Mesendoderm (in vitro differentiated cells): ENCODE measurements around the gene NMT1.
"Not testable (repeated sequence)": the region's sequence is repeated elsewhere in the genome, so short reads cannot be mapped to it uniquely, and the experiment has no call there.

ENCODE experiments used
- DNase-seq: peaks from one replicate; pipeline ENCODE4 v3.0.0; 2013
- H2AK5ac ChIP-seq: 2 replicates; pipeline ENCODE4 v1.6.1; 2013; ENCODE audit warnings: low read length, inconsistent platforms
- H2BK120ac ChIP-seq: 2 replicates; pipeline ENCODE4 v1.6.1; 2013; ENCODE audit warnings: low read depth, mild to moderate bottlenecking, low read length, moderate library complexity, mixed read lengths
- H2BK15ac ChIP-seq: replicated peaks from 2 replicates; pipeline ENCODE4 v1.6.1; 2013; ENCODE audit warnings: low read depth, mild to moderate bottlenecking, moderate library complexity
- H2BK5ac ChIP-seq: 2 replicates; pipeline ENCODE4 v1.6.1; 2013; ENCODE audit warnings: low read length, inconsistent platforms
- H3K18ac ChIP-seq: 2 replicates; pipeline ENCODE4 v1.6.1; 2013; ENCODE audit warnings: mild to moderate bottlenecking, low read length, mixed read lengths
- H3K23ac ChIP-seq: one replicate; pipeline ENCODE4 v1.6.1; 2013; ENCODE audit warnings: low read length
- H3K27ac ChIP-seq: 2 replicates; pipeline ENCODE4 v1.5.1; 2013; ENCODE audit warnings: low read depth, mild to moderate bottlenecking, inconsistent platforms, low read length, moderate library complexity
- H3K27me3 ChIP-seq: 2 replicates; pipeline ENCODE4 v1.6.1; 2013; ENCODE audit warnings: low read length, control low read depth, mild to moderate bottlenecking, inconsistent platforms; ENCODE audit not compliant: insufficient read depth, poor library complexity
- H3K36me3 ChIP-seq: 2 replicates; pipeline ENCODE4 v1.6.1; 2013; ENCODE audit warnings: low read length, inconsistent platforms; ENCODE audit not compliant: control insufficient read depth, insufficient read depth
- H3K4ac ChIP-seq: one replicate; pipeline ENCODE4 v1.6.1; 2013; ENCODE audit warnings: low read depth, mild to moderate bottlenecking, low read length, moderate library complexity
- H3K4me1 ChIP-seq: 2 replicates; pipeline ENCODE4 v1.6.1; 2013; ENCODE audit warnings: low read depth, low read length, inconsistent platforms; ENCODE audit not compliant: control insufficient read depth
- H3K4me2 ChIP-seq: 2 replicates; pipeline ENCODE4 v1.6.1; 2013; ENCODE audit warnings: low read length
- H3K4me3 ChIP-seq: 2 replicates; pipeline ENCODE4 v1.5.1; 2013; ENCODE audit warnings: mild to moderate bottlenecking, low read length
- H3K56ac ChIP-seq: one replicate; pipeline ENCODE4 v1.6.1; 2013; ENCODE audit warnings: low read length
- H3K79me1 ChIP-seq: 2 replicates; pipeline ENCODE4 v1.6.1; 2013; ENCODE audit warnings: low read length, inconsistent platforms
- H3K79me2 ChIP-seq: 2 replicates; pipeline ENCODE4 v1.6.1; 2013; ENCODE audit warnings: mild to moderate bottlenecking, low read length; ENCODE audit not compliant: control insufficient read depth, insufficient read depth
- H3K9ac ChIP-seq: 2 replicates; pipeline ENCODE4 v1.6.1; 2013; ENCODE audit warnings: low read length, inconsistent platforms
- H4K5ac ChIP-seq: one replicate; pipeline ENCODE4 v1.6.1; 2013; ENCODE audit warnings: low read length
- H4K8ac ChIP-seq: one replicate; pipeline ENCODE4 v1.6.1; 2013; ENCODE audit warnings: low read depth, mild to moderate bottlenecking, control low read depth, low read length, moderate library complexity
- WGBS: extraction: QIAGEN DNeasy Blood & Tissue Kit; methylation state at CpG from one replicate; pipeline ENCODE4 v1.1.7; 2013; ENCODE audit warnings: low lambda C conversion rate, missing lambda C conversion rate; ENCODE audit not compliant: insufficient coverage; ENCODE audit errors: extremely low coverage; 5-methylcytosine and 5-hydroxymethylcytosine counted together

NMT1 gene

GRCh38 chr17:45051060-45051719 is 9.9 kb upstream of the NMT1 start, which contains the start of gene DCAKD:
TSS of gene DCAKD (minus strand) at chr17:45051632. CDS start at chr17:45034885, 16,747 bp downstream.
- H3K79me1 ChIP-seq, result peaks cover 9% of the 10 kb centered on the region
- peak within 1 kb of the TSS; percentile 89 for H2BK15ac ChIP-seq
- H3K23ac ChIP-seq, result peak within 1 kb of the TSS; percentile 66
- H3K27me3 ChIP-seq, result no peaks in the 10 kb centered on the region
- H3K4me3 ChIP-seq, result peak within 1 kb of the TSS; percentile 63
- no peak within 1 kb of the TSS for H2BK120ac ChIP-seq
- H3K27ac ChIP-seq, result peak within 1 kb of the TSS; percentile 82
- peak within 1 kb of the TSS; percentile 90 for H3K4me2 ChIP-seq
- peak within 1 kb of the TSS; percentile 59 for H4K8ac ChIP-seq
- H3K36me3 ChIP-seq, result peaks cover 1% of the 10 kb centered on the region
- no CpG with 5 or more reads among the region's 56 CpGs for WGBS
- DNase-seq, result peak; percentile 99
- peak within 1 kb of the TSS; percentile 98 for H3K18ac ChIP-seq
- peak within 1 kb of the TSS; percentile 82 for H2AK5ac ChIP-seq
- no peaks in the 10 kb centered on the region for H3K4me1 ChIP-seq
- peak within 1 kb of the TSS; percentile 94 for H3K56ac ChIP-seq
- H3K4ac ChIP-seq, result peak within 1 kb of the TSS; percentile 73
- peak within 1 kb of the TSS; percentile 31 for H2BK5ac ChIP-seq
- H3K79me2 ChIP-seq, result peaks cover 11% of the 10 kb centered on the region
- H4K5ac ChIP-seq, result peak within 1 kb of the TSS; percentile 52
- H3K9ac ChIP-seq, result peak within 1 kb of the TSS; percentile 89

GRCh38 chr17:45051720-45052051 is 9.4 kb upstream of the NMT1 start:
- DNase-seq, H3K36me3 ChIP-seq, H3K4me1 ChIP-seq, H3K4ac ChIP-seq, H3K79me1 ChIP-seq, H2AK5ac ChIP-seq, H3K23ac ChIP-seq, H3K4me3 ChIP-seq, H2BK15ac ChIP-seq, H4K5ac ChIP-seq, H3K27me3 ChIP-seq, H3K4me2 ChIP-seq, H3K18ac ChIP-seq, H4K8ac ChIP-seq, H3K56ac ChIP-seq, H2BK120ac ChIP-seq, H3K9ac ChIP-seq, H3K27ac ChIP-seq, H2BK5ac ChIP-seq: not testable (repeated sequence)
- WGBS, result no CpG with 5 or more reads among the region's 54 CpGs
- peaks cover 11% of the 10 kb centered on the region for H3K79me2 ChIP-seq

- H3K79me1 ChIP-seq, result peaks cover 7% of the 10 kb centered on the region
- H3K56ac ChIP-seq, result peak overlapping the region; percentile 94
- no peaks in the 10 kb centered on the region for H3K4me1 ChIP-seq
- H3K9ac ChIP-seq, result peak overlapping the region; percentile 89
- no CpG with 5 or more reads among the region's 36 CpGs for WGBS
- peaks cover 1% of the 10 kb centered on the region for H3K36me3 ChIP-seq
- H3K4me3 ChIP-seq, result peak overlapping the region; percentile 63
- H2BK15ac ChIP-seq, result peak overlapping the region; percentile 89
- DNase-seq, result peak; percentile 49
- H3K4ac ChIP-seq, result no peak overlapping the region
- H3K18ac ChIP-seq, result peak overlapping the region; percentile 98
- H4K8ac ChIP-seq, result peak overlapping the region; percentile 59
- peak overlapping the region; percentile 52 for H4K5ac ChIP-seq
- H3K79me2 ChIP-seq, result peaks cover 11% of the 10 kb centered on the region
- H2BK120ac ChIP-seq, result no peak overlapping the region
- H2AK5ac ChIP-seq, result no peak overlapping the region
- H3K27ac ChIP-seq, result peak overlapping the region; percentile 70
- no peak overlapping the region for H2BK5ac ChIP-seq
- no peaks in the 10 kb centered on the region for H3K27me3 ChIP-seq
- no peak overlapping the region for H3K23ac ChIP-seq
- peak overlapping the region; percentile 90 for H3K4me2 ChIP-seq
Observed at GRCh38 chr17:45052052-45052772, 8.9 kb upstream of the NMT1 start.

GRCh38 chr17:45060382-45060796 is 728 bp upstream of the NMT1 start:
- H3K18ac ChIP-seq, result peak overlapping the region; percentile 47
- H3K27ac ChIP-seq, result peak overlapping the region; percentile 63
- H3K4me1 ChIP-seq, result no peaks in the 10 kb centered on the region
- H3K56ac ChIP-seq, result peak overlapping the region; percentile 96
- no CpG with 5 or more reads among the region's 15 CpGs for WGBS
- H4K8ac ChIP-seq, result no peak overlapping the region
- no peak overlapping the region for H2AK5ac ChIP-seq
- DNase-seq, result no peak
- H3K23ac ChIP-seq, result peak overlapping the region; percentile 29
- H3K4me2 ChIP-seq, result peak overlapping the region; percentile 82
- H2BK15ac ChIP-seq, result no peak overlapping the region
- no peak overlapping the region for H2BK5ac ChIP-seq
- no peaks in the 10 kb centered on the region for H3K36me3 ChIP-seq
- peaks cover 6% of the 10 kb centered on the region for H3K79me1 ChIP-seq
- peak overlapping the region; percentile 89 for H3K4me3 ChIP-seq
- peaks cover 28% of the 10 kb centered on the region for H3K79me2 ChIP-seq
- H2BK120ac ChIP-seq, result no peak overlapping the region
- H3K4ac ChIP-seq, result peak overlapping the region; percentile 21
- H3K27me3 ChIP-seq, result no peaks in the 10 kb centered on the region
- no peak overlapping the region for H4K5ac ChIP-seq
- peak overlapping the region; percentile 82 for H3K9ac ChIP-seq

- peak overlapping the region; percentile 68 for H4K5ac ChIP-seq
- H2AK5ac ChIP-seq, result peak overlapping the region; percentile 96
- H2BK5ac ChIP-seq, result no peak overlapping the region
- WGBS, result no CpG with 5 or more reads among the region's 15 CpGs
- peak overlapping the region; percentile 91 for H3K4me2 ChIP-seq
- no peaks in the 10 kb centered on the region for H3K27me3 ChIP-seq
- peak overlapping the region; percentile 100 for H3K4me3 ChIP-seq
- no peak for DNase-seq
- peak overlapping the region; percentile 98 for H3K9ac ChIP-seq
- no peak overlapping the region for H2BK15ac ChIP-seq
- H3K4ac ChIP-seq, result no peak overlapping the region
- peaks cover 6% of the 10 kb centered on the region for H3K79me1 ChIP-seq
- H3K23ac ChIP-seq, result no peak overlapping the region
- no peak overlapping the region for H3K27ac ChIP-seq
- H3K4me1 ChIP-seq, result no peaks in the 10 kb centered on the region
- H3K56ac ChIP-seq, result peak overlapping the region; percentile 91
- H4K8ac ChIP-seq, result no peak overlapping the region
- no peak overlapping the region for H2BK120ac ChIP-seq
- peaks cover 32% of the 10 kb centered on the region for H3K79me2 ChIP-seq
- H3K36me3 ChIP-seq, result no peaks in the 10 kb centered on the region
- H3K18ac ChIP-seq, result no peak overlapping the region
Observed at GRCh38 chr17:45061606-45062205, 589 bp downstream of the NMT1 start.
